Muscle of leg (tissue), 11 donors: ENCODE results near the gene ADGRF1. TPM values are rescaled to one million over a fixed set of nuclear protein-coding genes. Genes with fewer than 3 reads are reported as not detected.

ENCODE experiments used
- DNase-seq: peaks from one replicate; pipeline ENCODE4 v3.0.0; 2013
- H3K27ac ChIP-seq: one replicate; pipeline ENCODE4 v1.5.1; 2013; ENCODE audit warnings: mild to moderate bottlenecking, low read length, control low read depth
- H3K27me3 ChIP-seq: one replicate; pipeline ENCODE4 v1.6.1; 2013; ENCODE audit warnings: low read length; ENCODE audit not compliant: control insufficient read depth, insufficient read depth
- H3K36me3 ChIP-seq: one replicate; pipeline ENCODE4 v1.6.1; 2013; ENCODE audit warnings: low read length; ENCODE audit not compliant: control insufficient read depth, insufficient read depth
- H3K4me1 ChIP-seq: one replicate; pipeline ENCODE4 v1.6.1; 2013; ENCODE audit warnings: low read length; ENCODE audit not compliant: control insufficient read depth, insufficient read depth
- H3K4me3 ChIP-seq: one replicate; pipeline ENCODE4 v1.5.1; 2013; ENCODE audit warnings: low read length, control low read depth
- H3K9me3 ChIP-seq: replicated peaks from 2 replicates; pipeline ENCODE4 v1.6.1; 2013; ENCODE audit warnings: low read depth, low read length; ENCODE audit not compliant: control insufficient read depth
- WGBS: methylation state at CpG from one replicate; pipeline ENCODE4 v1.1.5; 2013; ENCODE audit warnings: missing lambda C conversion rate; ENCODE audit not compliant: insufficient coverage; 5-methylcytosine and 5-hydroxymethylcytosine counted together
- polyA plus RNA-seq, 8 donors: library from polyadenylated mRNA; unstranded; fragments of 120-200 nt; gene quantifications; one replicate each; pipeline versions ENCODE4 v1.2.1 to v1.2.3, GENCODE V29; 2013; ENCODE audit warnings: inconsistent platforms in 1 of 8, low replicate concordance in 1 of 8; ENCODE audit not compliant: insufficient read length in 8 of 8, insufficient read depth in 1 of 8
- total RNA-seq: library from RNA; stranded (reverse); fragments of 120-200 nt; gene quantifications from one replicate; pipeline ENCODE4 v1.2.4, GENCODE V29; 2013

ADGRF1 gene
- total and polyA plus RNA-seq, 9 donors, result 0.03 to 0.16 (median 0.05) TPM; not detected in 5

GRCh38 chr6:47076422-47077344 lies 34.6 kb upstream of the ADGRF1 start:
- Histone ChIP-seq H3K9me3 (no peaks in the 10 kb centered on the region), H3K4me3 (no peak overlapping the region), H3K27me3 (no peaks in the 10 kb centered on the region), H3K4me1 (peaks cover 15% of the 10 kb centered on the region), H3K27ac (peak overlapping the region; percentile 80), H3K36me3 (no peaks in the 10 kb centered on the region)
- peak; percentile 47 for DNase-seq
- WGBS, result 33% methylated on average over 1 of the region's 9 CpGs

GRCh38 chr6:47075741-47076421 lies 33.7 kb upstream of the ADGRF1 start:
- H3K4me3 ChIP-seq, result no peak overlapping the region
- H3K27ac ChIP-seq, result peak overlapping the region; percentile 80
- peaks cover 15% of the 10 kb centered on the region for H3K4me1 ChIP-seq
- 58% methylated on average over 4 of the region's 8 CpGs for WGBS
- no peaks in the 10 kb centered on the region for H3K36me3 ChIP-seq
- H3K9me3 ChIP-seq, result no peaks in the 10 kb centered on the region
- H3K27me3 ChIP-seq, result no peaks in the 10 kb centered on the region
- DNase-seq, result peak; percentile 67

- peaks cover 15% of the 10 kb centered on the region for H3K4me1 ChIP-seq
- 24% methylated on average over 4 of the region's 4 CpGs for WGBS
- H3K9me3 ChIP-seq, result no peaks in the 10 kb centered on the region
- peak; percentile 89 for DNase-seq
- H3K27me3 ChIP-seq, result no peaks in the 10 kb centered on the region
- H3K27ac ChIP-seq, result peak overlapping the region; percentile 80
- no peak overlapping the region for H3K4me3 ChIP-seq
- no peaks in the 10 kb centered on the region for H3K36me3 ChIP-seq
These were observed 33.0 kb upstream of the ADGRF1 start for GRCh38 chr6:47075168-47075567.

- no peak for DNase-seq
- Histone ChIP-seq H3K27ac (no peak overlapping the region), H3K9me3 (no peaks in the 10 kb centered on the region), H3K4me1 (peaks cover 15% of the 10 kb centered on the region), H3K36me3 (no peaks in the 10 kb centered on the region), H3K27me3 (no peaks in the 10 kb centered on the region), H3K4me3 (no peak overlapping the region)
- WGBS, result 89% methylated on average over 2 of the region's 5 CpGs
These were observed 31.3 kb upstream of the ADGRF1 start for GRCh38 chr6:47073125-47074110.

- no peak overlapping the region for H3K27ac ChIP-seq
- peaks cover 15% of the 10 kb centered on the region for H3K4me1 ChIP-seq
- no peaks in the 10 kb centered on the region for H3K27me3 ChIP-seq
- H3K9me3 ChIP-seq, result no peaks in the 10 kb centered on the region
- DNase-seq, result no peak
- H3K36me3 ChIP-seq, result no peaks in the 10 kb centered on the region
- H3K4me3 ChIP-seq, result no peak overlapping the region
- no CpG with 5 or more reads among the region's 1 CpG for WGBS
These were observed 30.5 kb upstream of the ADGRF1 start for GRCh38 chr6:47072667-47073066.

- H3K36me3 ChIP-seq, result no peaks in the 10 kb centered on the region
- 40% methylated on average over 1 of the region's 1 CpG for WGBS
- no peak for DNase-seq
- H3K27me3 ChIP-seq, result no peaks in the 10 kb centered on the region
- no peak overlapping the region for H3K4me3 ChIP-seq
- peaks cover 13% of the 10 kb centered on the region for H3K4me1 ChIP-seq
- no peak overlapping the region for H3K27ac ChIP-seq
- no peaks in the 10 kb centered on the region for H3K9me3 ChIP-seq
These were observed 29.5 kb upstream of the ADGRF1 start for GRCh38 chr6:47071681-47072080.

- Histone ChIP-seq H3K36me3 (no peaks in the 10 kb centered on the region), H3K4me3 (no peak overlapping the region), H3K9me3 (no peaks in the 10 kb centered on the region), H3K27ac (no peak overlapping the region), H3K27me3 (no peaks in the 10 kb centered on the region), H3K4me1 (peaks cover 3% of the 10 kb centered on the region)
- no peak for DNase-seq
- WGBS, result no CpG with 5 or more reads among the region's 3 CpGs
These were observed 28.3 kb upstream of the ADGRF1 start for GRCh38 chr6:47070461-47070860.

- no CpG with 5 or more reads among the region's 2 CpGs for WGBS
- H3K4me3 ChIP-seq, result no peak overlapping the region
- no peak for DNase-seq
- no peak overlapping the region for H3K27ac ChIP-seq
- no peaks in the 10 kb centered on the region for H3K27me3 ChIP-seq
- no peaks in the 10 kb centered on the region for H3K36me3 ChIP-seq
- H3K4me1 ChIP-seq, result no peaks in the 10 kb centered on the region
- H3K9me3 ChIP-seq, result no peaks in the 10 kb centered on the region
These were observed 27.0 kb upstream of the ADGRF1 start for GRCh38 chr6:47069156-47069555.

- no peak for DNase-seq
- Histone ChIP-seq H3K27me3 (no peaks in the 10 kb centered on the region), H3K4me3 (no peak overlapping the region), H3K27ac (no peak overlapping the region), H3K36me3 (no peaks in the 10 kb centered on the region), H3K4me1 (peaks cover 5% of the 10 kb centered on the region), H3K9me3 (no peaks in the 10 kb centered on the region)
- WGBS, result no CpG with 5 or more reads among the region's 1 CpG
These were observed 24.3 kb upstream of the ADGRF1 start for GRCh38 chr6:47066418-47066817.
